BLaER1 treated with 17β-estradiol and CSF1 and Interleukin-3, amounts not matched to agents 10 nM and 100 nM (cell line): ENCODE data around the gene POLD4.
A peak's percentile ranks its signal among the peaks of the same experiment; 100 is the strongest.
"Not testable (repeated sequence)": the region's sequence is repeated elsewhere in the genome, so short reads cannot be mapped to it uniquely, and the experiment has no call there.

ENCODE experiments used
- H3K27ac ChIP-seq, 11 experiments: shearing (Covaris generic); formaldehyde crosslinking; 2 replicates each; pipeline ENCODE4 v1.8.1; 2022
- H3K27me3 ChIP-seq, 11 experiments: shearing (Covaris generic); formaldehyde crosslinking; 2 replicates each; pipeline ENCODE4 v1.8.1; 2022
- H3K36me3 ChIP-seq, 11 experiments: shearing (Covaris generic); formaldehyde crosslinking; 2 replicates each; pipeline ENCODE4 v1.8.1; 2022
- H3K4me1 ChIP-seq, 10 experiments: shearing (Covaris generic); formaldehyde crosslinking; 2 replicates each; pipeline ENCODE4 v1.8.1; 2022
- H3K4me2 ChIP-seq, 11 experiments: shearing (Covaris generic); formaldehyde crosslinking; 2 replicates each; pipeline ENCODE4 v1.8.1; 2022
- H3K4me3 ChIP-seq, 10 experiments: shearing (Covaris generic); formaldehyde crosslinking; 2 replicates each; pipeline ENCODE4 v1.8.1; 2022
- H3K9ac ChIP-seq, 11 experiments: shearing (Covaris generic); formaldehyde crosslinking; 2 replicates each; pipeline ENCODE4 v1.8.1; 2022
- H3K9me3 ChIP-seq, 11 experiments: shearing (Covaris generic); formaldehyde crosslinking; replicated peaks in 1 of 11; 2 replicates each; pipeline ENCODE4 v1.8.1; 2022
- H4K20me1 ChIP-seq, 11 experiments: shearing (Covaris generic); formaldehyde crosslinking; 2 replicates each; pipeline ENCODE4 v1.8.1; 2022
- Cebpa-rat ChIP-seq, 11 experiments: shearing (Covaris generic); IDR thresholded peaks; 2 replicates each; pipeline ENCODE4 v1.8.1; 2022

POLD4 gene

DNA sequence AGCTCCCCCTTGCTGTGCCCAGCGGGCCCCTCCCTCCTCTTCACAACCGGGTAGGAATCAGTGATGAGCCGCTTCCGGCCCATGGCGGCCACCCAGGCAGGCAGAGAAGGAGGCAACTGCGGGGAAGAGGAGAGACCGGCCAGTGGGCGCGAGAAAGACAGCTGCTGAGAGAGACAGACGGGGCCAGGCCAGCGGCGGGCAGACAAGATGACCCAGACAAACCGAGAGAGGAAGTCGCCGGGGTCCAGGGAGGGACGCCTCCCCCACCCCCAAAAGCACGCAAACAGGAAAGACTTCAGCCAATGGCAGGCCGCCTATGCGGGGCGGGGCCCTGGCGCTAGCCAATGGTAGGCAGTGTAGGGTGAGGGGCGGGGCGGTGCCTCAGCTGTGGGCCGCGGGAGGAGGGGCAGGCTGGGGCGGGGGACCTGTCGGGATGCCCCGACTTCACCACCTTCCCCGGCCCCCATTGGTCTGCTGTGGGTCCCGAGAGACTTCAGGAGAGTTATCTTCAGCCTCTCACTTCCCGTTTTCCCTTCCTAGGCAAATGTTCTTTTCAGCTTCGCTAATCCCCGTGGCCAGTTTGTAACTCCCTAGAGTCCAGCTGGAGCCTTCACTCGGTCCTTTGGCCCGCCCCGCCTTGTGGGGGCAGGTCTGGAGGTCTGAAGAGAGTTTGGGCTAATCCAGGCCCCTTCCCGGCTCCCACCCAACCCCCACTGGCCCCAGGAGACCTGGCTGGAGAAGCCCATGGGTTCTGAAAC, at the start of gene POLD4:
TSS of gene POLD4 (minus strand) at position 230 of the 758 bp plus-strand sequence. CDS start at position 83, 147 bp downstream.
- Histone ChIP-seq H3K4me3 (peak within 1 kb of the TSS; percentile 60 to 83 (median 70)), H3K4me1 (peaks cover 71 to 90% (median 84%) of the 10 kb centered on the region in 10 experiments), H3K4me2 (peak within 1 kb of the TSS; percentile 91 to 100 (median 99)), H3K9ac (peak within 1 kb of the TSS; percentile 82 to 96 (median 91)), H3K27ac (peak within 1 kb of the TSS; percentile 87 to 99 (median 96)), H3K27me3 (no peaks in the 10 kb centered on the region), H3K36me3 (no peaks in the 10 kb centered on the region), H4K20me1 (peaks cover 0 to 6% (median 0%) of the 10 kb centered on the region in 11 experiments; a peak in 2 of 22 replicates), H3K9me3 (no peaks in the 10 kb centered on the region)
- TF ChIP-seq Cebpa-rat (IDR thresholded peaks at IDR 0.05) = no peak

DNA sequence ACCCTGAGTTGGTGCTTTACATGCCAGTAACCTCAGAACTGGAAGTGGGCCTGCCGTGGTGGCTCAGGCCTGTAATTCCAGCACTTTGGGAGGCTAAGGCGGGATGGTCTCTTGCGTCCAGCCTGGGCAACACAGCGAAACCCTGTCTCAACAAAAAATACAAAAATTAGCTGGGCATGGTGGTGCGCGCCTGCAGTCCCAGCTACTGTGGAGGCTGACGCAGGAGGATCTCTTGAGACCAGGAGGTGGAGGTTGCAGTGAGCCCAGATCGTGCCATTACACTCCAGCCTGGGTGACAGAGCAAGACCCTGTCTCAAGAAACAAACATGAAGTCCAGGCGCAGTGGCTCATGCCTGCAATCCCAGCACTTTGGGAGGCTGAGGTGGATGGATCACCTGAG, 49.7 kb upstream of the POLD4 start:
- Histone ChIP-seq H3K9ac (peak overlapping the region; percentile 76 to 88 (median 83)), H3K4me3 (peak overlapping the region; percentile 44 to 75 (median 60); a peak in 18 of 20 replicates), H4K20me1 (peaks cover 26 to 59% (median 38%) of the 10 kb centered on the region in 11 experiments; a peak in 21 of 22 replicates), H3K4me2 (peak overlapping the region; percentile 84 to 100 (median 99)), H3K27ac (peak overlapping the region; percentile 79 to 96 (median 91)), H3K4me1 (peaks cover 87 to 92% (median 90%) of the 10 kb centered on the region in 10 experiments), H3K36me3 (peaks cover 17 to 37% (median 25%) of the 10 kb centered on the region in 11 experiments)
- H3K9me3 ChIP-seq, H3K27me3 ChIP-seq: not testable (repeated sequence)

DNA sequence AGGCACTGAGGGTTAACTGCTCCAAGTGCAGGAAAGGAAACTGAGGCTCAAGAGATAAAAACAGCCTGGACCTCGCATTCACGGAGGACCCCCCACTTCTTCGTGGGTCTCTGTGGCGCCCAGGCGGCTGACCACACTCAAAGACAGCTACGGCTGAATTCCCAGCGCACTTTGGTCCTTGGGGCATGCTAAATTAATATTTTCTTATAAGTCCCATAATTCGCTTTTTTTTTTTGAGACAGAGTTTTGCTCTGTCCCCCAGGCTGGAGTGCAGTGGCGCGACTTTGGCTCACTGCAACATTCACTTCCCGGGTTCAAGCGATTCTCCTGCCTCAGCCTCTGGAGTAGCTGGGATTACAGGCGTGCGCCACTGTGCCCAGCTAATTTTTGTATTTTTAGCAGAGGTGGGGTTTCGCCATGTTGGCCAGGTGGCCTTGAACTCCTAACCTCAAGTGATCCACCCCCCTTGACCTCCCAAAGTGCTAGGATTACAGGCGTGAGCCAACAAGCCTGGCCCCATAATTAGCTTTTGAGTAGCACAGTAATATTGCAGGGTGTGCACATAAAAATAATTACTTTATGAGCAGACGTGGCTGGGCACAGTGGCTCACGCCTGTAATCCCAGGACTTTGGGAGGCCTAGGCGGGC, 49.0 kb upstream of the POLD4 start:
- H4K20me1 ChIP-seq = peaks cover 33 to 59% (median 44%) of the 10 kb centered on the region in 11 experiments; a peak in 21 of 22 replicates
- H3K4me3 ChIP-seq = peak overlapping the region; percentile 45 to 67 (median 54)
- not testable (repeated sequence) for H3K9me3 ChIP-seq, H3K27me3 ChIP-seq
- peak overlapping the region; percentile 79 to 96 (median 91) for H3K27ac ChIP-seq
- H3K36me3 ChIP-seq = peaks cover 25 to 44% (median 33%) of the 10 kb centered on the region in 11 experiments
- H3K9ac ChIP-seq = peak overlapping the region; percentile 76 to 88 (median 83)
- peaks cover 87 to 92% (median 90%) of the 10 kb centered on the region in 10 experiments for H3K4me1 ChIP-seq
- peak overlapping the region; percentile 84 to 100 (median 99) for H3K4me2 ChIP-seq

DNA sequence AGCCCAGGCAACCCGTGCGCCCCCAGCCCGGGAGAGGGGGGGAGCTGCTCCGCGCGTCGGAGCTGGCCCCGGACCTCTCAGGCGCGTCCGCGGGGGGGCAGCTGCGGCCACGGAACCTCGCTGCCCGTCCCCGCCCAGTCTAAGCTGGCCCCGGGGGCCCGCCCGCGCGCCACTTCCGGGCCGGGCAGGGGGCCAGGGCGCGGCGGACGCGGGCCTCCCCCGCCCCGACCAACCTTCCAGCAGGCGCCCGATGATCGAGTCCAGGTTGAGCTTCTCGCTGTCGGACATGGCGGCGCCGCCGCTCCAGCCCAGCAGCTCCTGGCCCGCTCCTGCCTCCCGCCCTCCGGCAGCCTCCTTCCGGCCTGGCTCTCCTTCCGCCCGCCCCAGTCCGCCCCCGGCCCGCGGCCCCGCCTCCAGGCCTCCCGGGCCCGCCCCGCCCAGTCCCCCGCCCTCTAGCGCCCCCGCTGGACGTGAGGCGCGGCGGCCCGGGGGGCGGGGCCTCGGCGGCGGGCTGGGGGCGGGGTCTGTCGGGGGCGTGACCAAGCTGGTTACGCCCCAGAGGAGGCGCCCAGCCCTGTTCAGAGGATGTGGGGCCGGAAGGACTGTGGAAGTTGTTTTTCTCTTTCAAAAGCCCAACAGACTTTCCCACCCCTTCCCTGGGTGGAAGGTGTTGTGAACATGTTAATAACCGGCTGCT, 48.3 kb upstream of the POLD4 start, which contains the start of gene PPP1CA:
TSS of gene PPP1CA (minus strand) at position 364 of the 697 bp plus-strand sequence. CDS start at position 288, 76 bp downstream.
- Histone ChIP-seq H3K27me3 (no peaks in the 10 kb centered on the region), H3K9ac (peak within 1 kb of the TSS; percentile 94 to 99 (median 97)), H3K36me3 (peaks cover 31 to 51% (median 39%) of the 10 kb centered on the region in 11 experiments), H3K27ac (peak within 1 kb of the TSS; percentile 92 to 97 (median 96)), H3K4me1 (peaks cover 87 to 92% (median 90%) of the 10 kb centered on the region in 10 experiments), H3K4me3 (peak within 1 kb of the TSS; percentile 90 to 99 (median 96)), H4K20me1 (peaks cover 38 to 59% (median 49%) of the 10 kb centered on the region in 11 experiments; a peak in 21 of 22 replicates), H3K4me2 (peak within 1 kb of the TSS; percentile 95 to 100 (median 99)), H3K9me3 (no peaks in the 10 kb centered on the region)
- no peak for TF ChIP-seq Cebpa-rat (IDR thresholded peaks at IDR 0.05)

DNA sequence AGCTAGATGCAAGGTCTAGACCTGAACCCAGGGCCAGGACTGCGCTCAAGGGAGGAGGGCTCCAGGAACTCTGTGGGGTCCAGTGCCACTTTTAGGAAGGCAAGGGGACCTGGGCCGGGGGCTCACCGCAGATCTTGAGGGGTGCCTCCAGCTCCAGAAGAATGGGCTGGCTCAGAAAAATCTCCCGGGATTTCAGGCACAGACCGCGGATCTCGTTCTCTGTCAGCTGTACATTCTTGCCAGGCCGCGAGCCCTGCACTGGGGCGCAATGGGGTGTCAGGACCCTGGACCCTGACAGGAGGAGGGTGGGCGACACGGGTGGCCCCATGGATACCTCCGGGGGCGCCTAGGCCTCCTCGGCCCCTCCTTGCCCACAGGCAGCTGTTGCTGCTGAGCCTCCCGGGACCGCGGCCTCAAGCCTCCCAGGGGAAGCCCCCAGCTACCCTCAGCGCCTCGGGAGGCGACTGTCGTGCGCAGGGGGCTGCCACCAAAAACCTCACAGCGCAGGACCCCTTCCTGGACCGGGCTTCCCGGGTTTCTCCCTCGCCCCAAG, 47.7 kb upstream of the POLD4 start:
- H3K36me3 ChIP-seq = peaks cover 38 to 55% (median 45%) of the 10 kb centered on the region in 11 experiments
- peak overlapping the region; percentile 92 to 97 (median 96) for H3K27ac ChIP-seq
- peak overlapping the region; percentile 90 to 99 (median 96) for H3K4me3 ChIP-seq
- H3K27me3 ChIP-seq = no peaks in the 10 kb centered on the region
- no peaks in the 10 kb centered on the region for H3K9me3 ChIP-seq
- peak overlapping the region; percentile 94 to 99 (median 97) for H3K9ac ChIP-seq
- H4K20me1 ChIP-seq = peaks cover 42 to 60% (median 55%) of the 10 kb centered on the region in 11 experiments; a peak in 21 of 22 replicates
- peaks cover 84 to 92% (median 90%) of the 10 kb centered on the region in 10 experiments for H3K4me1 ChIP-seq
- peak overlapping the region; percentile 93 to 99 (median 97) for H3K4me2 ChIP-seq
- TF ChIP-seq Cebpa-rat (IDR thresholded peaks at IDR 0.05) = no peak

DNA sequence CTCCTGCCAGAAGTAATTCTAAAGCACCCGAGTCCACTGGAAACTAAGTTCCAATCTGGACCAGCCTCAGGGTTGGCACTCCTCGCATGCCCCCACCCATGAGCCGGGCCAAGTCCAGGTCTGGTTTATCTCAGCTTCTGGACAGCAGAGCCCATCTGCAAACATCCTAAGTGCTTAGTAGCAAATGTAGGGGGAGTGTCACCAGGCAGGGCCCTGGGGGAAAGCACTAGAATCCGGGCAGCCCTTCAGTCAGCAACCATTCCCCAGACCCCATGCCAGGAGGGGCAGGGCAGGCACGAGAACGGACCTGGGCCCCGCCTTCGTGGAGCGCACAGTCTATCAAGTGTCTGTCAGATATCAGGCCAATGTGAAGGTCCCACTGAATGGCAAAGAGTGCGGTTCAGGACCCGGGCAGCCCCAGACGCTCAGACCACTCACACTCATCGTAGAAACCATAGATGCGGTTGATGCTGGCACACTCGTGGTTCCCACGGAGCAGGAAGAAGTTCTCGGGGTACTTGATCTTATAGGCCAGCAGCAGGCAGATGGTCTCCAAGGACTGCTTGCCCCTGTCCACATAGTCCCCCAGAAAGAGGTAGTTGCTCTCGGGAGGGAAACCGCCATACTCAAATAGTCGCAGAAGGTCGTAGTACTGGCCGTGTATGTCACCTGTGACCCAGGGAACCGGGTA, 47.0 kb upstream of the POLD4 start:
- Histone ChIP-seq H3K9ac (peak overlapping the region; percentile 94 to 99 (median 97)), H3K9me3 (no peaks in the 10 kb centered on the region), H3K27ac (peak overlapping the region; percentile 92 to 97 (median 96); a peak in 21 of 22 replicates), H4K20me1 (peaks cover 42 to 65% (median 61%) of the 10 kb centered on the region in 11 experiments; a peak in 21 of 22 replicates), H3K36me3 (peaks cover 44 to 55% (median 51%) of the 10 kb centered on the region in 11 experiments), H3K4me1 (peaks cover 78 to 90% (median 87%) of the 10 kb centered on the region in 10 experiments), H3K4me2 (peak overlapping the region; percentile 93 to 99 (median 97)), H3K4me3 (peak overlapping the region; percentile 90 to 99 (median 96)), H3K27me3 (no peaks in the 10 kb centered on the region)
- TF ChIP-seq Cebpa-rat (IDR thresholded peaks at IDR 0.05) = no peak

DNA sequence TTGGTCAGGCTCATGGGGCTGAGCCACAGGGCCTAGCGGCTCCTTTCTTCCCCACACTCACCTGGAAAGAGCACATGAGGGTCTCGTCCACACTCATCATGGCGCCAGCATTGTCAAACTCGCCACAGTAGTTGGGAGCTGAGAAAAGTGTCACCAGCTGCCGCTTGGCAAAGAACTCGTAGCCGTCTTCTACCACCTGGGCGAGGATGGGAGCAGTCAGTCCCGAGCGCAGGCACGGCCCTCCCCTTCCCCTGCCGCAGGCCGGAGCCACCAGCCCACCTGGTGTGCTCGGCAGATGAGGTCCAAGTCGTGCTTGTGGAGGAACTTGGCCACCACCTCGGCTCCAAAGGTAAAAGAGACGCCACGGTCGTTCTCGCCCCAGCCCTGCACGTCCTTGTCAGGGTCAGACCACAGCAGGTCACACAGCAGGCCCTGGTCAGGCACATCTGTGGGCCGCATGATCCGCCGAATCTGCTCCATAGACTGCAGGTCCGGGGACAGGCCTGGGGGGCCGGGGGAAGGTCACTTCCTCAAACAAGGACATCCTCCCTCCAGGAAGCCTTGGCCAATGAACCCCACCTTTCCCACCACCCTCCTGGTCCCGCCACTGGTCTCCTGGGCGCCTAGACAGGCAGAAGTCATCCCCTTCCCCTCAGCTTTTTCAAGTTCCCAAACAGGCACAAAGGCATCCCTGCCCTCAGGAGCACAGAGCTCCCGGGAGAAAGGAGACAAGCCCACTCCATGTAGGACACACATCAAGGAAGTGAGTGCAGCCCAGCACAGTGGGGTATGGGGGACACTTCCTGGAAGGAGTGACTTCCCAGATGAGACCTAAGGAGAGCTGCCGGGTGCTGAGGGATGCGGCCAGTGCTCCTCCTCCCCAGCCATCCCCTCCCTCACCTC, 45.6 kb upstream of the POLD4 start:
- peak overlapping the region; percentile 93 to 99 (median 97) for H3K4me2 ChIP-seq
- peak overlapping the region in 8 of 10 experiments; percentile 90 to 99 (median 96); a peak in 12 of 20 replicates for H3K4me3 ChIP-seq
- peak overlapping the region; percentile 94 to 99 (median 97); a peak in 21 of 22 replicates for H3K9ac ChIP-seq
- peak overlapping the region in 3 of 11 experiments; percentile 13 to 22 (median 13); a peak in 2 of 22 replicates for H3K27ac ChIP-seq
- H4K20me1 ChIP-seq = peaks cover 42 to 74% (median 68%) of the 10 kb centered on the region in 11 experiments; a peak in 21 of 22 replicates
- peaks cover 53 to 68% (median 62%) of the 10 kb centered on the region in 11 experiments for H3K36me3 ChIP-seq
- H3K27me3 ChIP-seq = no peaks in the 10 kb centered on the region
- H3K9me3 ChIP-seq = no peaks in the 10 kb centered on the region
- peaks cover 68 to 80% (median 74%) of the 10 kb centered on the region in 10 experiments for H3K4me1 ChIP-seq
- TF ChIP-seq Cebpa-rat (IDR thresholded peaks at IDR 0.05) = no peak
